Kidney tubule cell (primary cell): ENCODE data around the gene R3HDM2.

ENCODE experiments used
- DNase-seq: peaks from one replicate; pipeline ENCODE4 v3.0.0-alpha.2; 2018; ENCODE audit warnings: low spot score

The R3HDM2 gene

DNA sequence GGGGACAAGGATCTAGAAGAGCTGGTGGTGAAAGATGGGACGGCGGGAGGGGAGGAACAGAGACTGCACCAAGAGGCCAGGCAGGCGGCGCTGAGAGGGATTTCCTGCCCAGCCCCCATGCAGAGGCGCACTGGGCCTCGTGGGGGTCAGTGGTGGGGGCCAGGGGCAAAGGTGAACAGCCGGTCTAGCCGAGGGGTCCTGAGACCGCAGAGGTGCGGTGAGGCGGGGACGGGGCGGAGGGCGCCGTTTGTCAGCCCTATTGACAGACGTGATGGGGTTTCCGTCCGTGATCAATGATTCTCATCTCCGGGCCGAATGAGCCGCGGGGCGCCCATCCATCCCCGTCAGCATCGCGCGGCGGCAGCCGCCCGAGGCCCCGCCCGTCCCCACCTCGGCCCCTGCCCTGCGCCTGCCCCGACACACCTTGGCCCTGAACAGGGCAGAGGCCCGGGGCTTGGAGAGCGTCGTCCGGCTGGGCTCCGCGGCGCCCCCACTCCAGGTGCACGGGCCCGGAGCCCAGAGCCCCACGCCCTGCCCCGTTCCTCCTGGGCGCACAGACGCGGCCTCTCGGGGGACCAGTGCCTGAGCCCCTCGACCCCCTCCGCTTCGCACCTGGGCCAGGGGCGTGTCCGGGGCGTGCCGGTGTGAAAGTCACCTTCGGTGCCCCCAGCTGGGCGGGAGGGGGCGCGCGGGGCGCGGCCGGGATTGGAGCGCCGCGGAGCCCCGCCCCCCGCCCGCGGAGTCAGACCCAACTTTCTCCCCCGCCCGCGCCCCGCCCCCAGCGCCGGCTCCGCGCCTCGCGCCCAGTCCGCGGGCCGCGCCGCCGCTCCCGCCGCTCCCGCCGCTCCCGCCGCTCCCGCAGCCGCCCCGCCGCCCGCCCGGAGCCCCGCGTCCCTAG lies 214.6 kb downstream of the R3HDM2 start, which contains the start of gene NXPH4:
NXPH4 (plus strand) TSS at position 781 of the 898 bp plus-strand sequence. CDS start 176 bp downstream, outside the sequence.
- DNase-seq = no peak

GRCh38 chr12:57215668-57216013 lies 215.2 kb downstream of the R3HDM2 start:
- DNase-seq = peak; percentile 38

DNA sequence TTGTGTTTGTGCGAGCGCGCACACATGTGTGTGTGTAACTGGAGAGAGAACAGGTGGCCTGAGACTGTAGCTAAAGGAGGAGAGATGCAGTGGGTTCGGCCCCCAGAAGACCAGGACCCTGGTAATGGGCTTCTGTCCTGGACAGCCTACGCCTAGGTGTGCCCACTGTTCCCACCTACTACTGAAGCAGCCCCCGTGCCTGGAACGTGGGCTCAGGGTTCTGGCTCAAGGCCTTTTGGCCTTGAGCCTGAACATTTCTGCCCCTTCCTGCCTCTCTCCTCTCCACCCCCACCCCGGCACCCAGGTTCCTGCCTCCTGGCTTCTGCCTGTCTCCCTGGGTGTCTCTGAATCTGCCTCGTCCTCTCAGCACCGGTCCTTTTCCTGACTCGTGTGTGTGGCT lies 215.8 kb downstream of the R3HDM2 start:
- DNase-seq = no peak

DNA sequence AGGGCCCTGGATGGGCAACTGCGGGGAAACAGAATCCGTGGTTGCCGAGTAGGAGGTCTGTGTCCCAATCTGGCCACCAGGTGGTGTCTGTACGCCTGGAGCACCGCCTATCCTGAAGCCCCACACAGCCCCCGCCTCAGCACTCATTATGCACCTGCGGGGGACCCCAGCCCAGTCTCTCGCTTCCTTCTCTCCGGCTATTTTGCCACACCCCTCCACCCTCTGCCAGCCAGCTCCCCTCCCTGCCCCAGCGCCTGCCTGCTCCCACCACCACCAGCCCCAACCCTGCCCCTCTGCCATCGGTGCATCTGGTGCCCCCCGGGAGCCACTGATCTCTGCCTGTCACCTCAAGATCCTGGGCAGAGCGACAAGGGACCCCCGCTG lies 216.5 kb downstream of the R3HDM2 start:
- DNase-seq = peak; percentile 54

GRCh38 chr12:57213763-57214397 lies 217.0 kb downstream of the R3HDM2 start:
- DNase-seq = peak; percentile 32

DNA sequence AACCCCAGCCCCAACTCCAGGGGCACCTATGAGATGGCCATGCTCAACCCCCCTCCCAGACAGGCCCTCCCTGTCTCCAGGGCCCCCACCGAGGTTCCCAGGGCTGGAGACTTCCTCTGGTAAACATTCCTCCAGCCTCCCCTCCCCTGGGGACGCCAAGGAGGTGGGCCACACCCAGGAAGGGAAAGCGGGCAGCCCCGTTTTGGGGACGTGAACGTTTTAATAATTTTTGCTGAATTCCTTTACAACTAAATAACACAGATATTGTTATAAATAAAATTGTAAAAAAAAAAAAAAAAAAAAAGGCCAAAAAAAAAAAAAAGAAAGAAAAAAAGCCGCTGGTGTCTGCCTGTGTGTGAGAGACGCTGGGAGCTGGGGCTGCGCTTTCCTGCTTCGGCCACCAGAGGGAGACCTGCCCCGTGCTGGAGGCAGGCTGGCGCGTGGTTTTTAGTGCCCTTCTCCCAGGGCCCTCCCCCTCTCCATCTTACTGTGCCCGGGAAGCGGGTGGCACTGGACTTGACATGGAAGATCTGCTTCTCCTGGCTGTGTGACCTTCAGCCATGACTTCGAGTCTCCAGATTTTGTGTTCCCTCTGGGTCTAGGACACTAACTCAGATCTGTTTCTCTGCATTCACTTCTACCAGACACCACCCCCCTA lies 217.7 kb downstream of the R3HDM2 start:
- peak; percentile 82 for DNase-seq

- DNase-seq = no peak
Measured at GRCh38 chr12:57212701-57213057, 218.2 kb downstream of the R3HDM2 start.

GRCh38 chr12:57211791-57212700 lies 218.8 kb downstream of the R3HDM2 start:
- DNase-seq = no peak

DNA sequence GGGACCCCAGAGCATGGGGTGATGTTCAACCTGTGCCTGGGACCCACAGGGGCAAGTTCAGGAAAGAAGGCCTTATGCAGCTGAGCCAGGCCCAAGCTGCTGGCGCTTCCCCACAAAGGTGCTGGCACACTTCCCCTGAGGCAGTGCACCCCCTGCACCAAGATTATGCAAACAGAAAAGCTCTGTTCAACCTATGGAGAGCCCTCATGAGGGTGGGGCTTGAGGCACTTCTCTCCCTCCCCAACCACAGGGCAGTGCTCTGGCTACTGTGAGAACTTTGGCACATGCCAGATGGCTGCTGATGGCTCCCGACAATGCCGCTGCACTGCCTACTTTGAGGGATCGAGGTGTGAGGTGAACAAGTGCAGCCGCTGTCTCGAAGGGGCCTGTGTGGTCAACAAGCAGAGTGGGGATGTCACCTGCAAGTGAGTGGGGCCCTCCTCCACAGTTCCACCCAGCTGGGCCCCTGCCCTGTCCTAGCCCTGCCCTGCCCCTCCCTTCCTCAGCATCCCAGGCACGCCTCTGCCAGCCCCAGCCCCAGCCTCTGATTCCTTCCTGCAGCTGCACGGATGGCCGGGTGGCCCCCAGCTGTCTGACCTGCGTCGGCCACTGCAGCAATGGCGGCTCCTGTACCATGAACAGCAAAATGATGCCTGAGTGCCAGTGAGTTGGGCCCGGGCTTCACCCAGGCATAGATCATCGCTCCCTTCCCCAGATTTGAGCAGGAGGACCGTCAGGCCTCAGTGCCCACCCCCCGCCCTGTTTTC lies 219.7 kb downstream of the R3HDM2 start:
- DNase-seq = no peak

- DNase-seq = no peak
Measured at GRCh38 chr12:57210461-57210860, 220.4 kb downstream of the R3HDM2 start.

- DNase-seq = no peak
Measured at GRCh38 chr12:57209916-57210315, 220.9 kb downstream of the R3HDM2 start.

- no peak for DNase-seq
Measured at GRCh38 chr12:57208631-57209282, 222.1 kb downstream of the R3HDM2 start.

- DNase-seq = no peak
Measured at GRCh38 chr12:57207731-57208630, 222.9 kb downstream of the R3HDM2 start.

DNA sequence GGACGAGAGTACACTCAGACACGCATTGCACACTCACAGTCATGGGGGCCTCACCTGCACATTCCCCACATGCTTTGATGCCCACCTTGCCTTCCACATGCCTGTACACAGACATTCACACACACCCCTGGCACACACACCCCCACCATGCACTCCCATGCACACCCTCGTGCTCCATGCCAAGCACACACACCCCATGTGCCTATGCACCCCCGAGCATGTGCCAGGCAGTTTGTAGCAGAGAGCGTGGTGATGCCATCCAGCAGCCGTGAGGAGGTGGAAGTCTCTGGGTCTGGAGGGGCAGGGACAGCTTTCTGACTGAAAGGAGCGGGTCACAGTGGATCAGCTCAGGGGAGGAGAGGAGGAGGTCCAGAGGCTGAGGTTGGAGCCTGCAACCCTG lies 224.9 kb downstream of the R3HDM2 start:
- no peak for DNase-seq

- no peak for DNase-seq
Measured at GRCh38 chr12:57205186-57205585, 225.7 kb downstream of the R3HDM2 start.

GRCh38 chr12:57204454-57204853 lies 226.4 kb downstream of the R3HDM2 start:
- DNase-seq = no peak

GRCh38 chr12:57203791-57204190 lies 227.1 kb downstream of the R3HDM2 start:
- no peak for DNase-seq
